GM18858 (cell line): Measurements from ENCODE around the gene MYO15B.
A peak's percentile ranks its signal among the peaks of the same experiment; 100 is the strongest.

Experiments
- ATAC-seq: cut with Tn5 transposase; IDR thresholded peaks from one replicate; pipeline ENCODE4 v1.9.1; 2021; ENCODE audit not compliant: unreplicated experiment

MYO15B gene

DNA sequence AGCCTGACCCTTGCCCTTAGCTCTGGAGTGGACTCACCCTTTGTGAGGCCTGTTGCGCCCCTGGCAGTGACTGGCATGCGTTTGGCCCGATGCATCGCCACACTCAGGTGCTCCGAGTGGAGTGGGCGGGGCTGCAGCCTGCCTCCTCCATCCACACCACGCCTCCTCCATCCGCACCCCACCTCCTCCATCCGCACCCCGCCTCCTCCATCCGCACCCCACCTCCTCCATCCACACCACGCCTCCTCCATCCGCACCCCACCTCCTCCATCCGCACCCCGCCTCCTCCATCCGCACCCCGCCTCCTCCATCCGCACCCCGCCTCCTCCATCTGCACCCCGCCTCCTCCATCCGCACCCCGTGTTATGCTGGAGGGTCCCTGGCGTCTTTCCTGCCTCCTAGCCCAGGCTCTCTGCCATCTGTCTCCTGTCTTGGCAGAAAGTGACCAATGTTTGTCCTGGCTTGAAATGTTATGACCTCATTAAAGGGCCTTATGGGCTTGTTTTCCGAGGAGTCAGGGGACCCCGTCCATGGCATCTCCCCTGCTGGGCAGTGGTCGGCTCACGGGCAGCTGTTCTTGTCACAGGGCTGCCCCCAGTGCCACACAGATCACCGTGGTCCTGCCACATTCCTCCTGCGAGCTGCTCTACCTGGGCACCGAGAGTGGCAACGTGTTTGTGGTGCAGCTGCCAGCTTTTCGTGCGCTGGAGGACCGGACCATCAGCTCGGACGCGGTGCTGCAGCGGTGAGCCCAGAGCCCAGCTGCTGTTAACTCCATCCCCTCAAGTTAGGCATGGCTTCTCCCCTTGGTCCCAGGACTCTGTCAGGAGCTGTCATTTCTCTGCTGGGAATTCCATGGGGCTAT is 28.7 kb upstream of the MYO15B start:
- ATAC-seq: no peak

DNA sequence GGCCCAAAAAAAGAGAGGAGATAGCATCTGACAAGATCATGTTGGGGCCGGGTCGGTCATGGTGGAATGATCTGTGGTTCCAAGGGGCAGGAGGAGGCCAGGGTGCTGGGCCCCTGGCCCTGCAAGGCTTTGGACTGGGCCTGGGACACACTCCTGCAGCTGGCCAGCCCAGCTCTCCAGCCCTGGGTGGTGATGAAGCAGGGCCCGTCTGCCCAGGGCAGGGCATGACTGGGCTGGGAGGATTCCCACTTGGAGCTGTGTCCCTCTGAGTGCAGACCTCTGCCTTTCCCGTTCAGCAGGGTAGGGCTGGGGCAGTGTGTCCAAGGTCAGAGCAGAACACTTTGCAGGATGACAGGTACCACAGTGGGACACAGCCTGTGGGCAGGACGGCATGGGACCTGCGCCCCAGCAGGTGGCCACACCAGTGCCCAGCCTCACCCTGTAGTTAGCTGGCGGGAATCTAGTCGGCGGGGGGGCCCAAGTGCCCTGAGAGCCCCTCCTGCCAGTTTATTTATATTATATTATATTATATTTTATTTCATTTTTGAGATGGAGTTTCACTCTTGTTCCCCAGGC is 27.6 kb upstream of the MYO15B start:
- no peak for ATAC-seq

DNA sequence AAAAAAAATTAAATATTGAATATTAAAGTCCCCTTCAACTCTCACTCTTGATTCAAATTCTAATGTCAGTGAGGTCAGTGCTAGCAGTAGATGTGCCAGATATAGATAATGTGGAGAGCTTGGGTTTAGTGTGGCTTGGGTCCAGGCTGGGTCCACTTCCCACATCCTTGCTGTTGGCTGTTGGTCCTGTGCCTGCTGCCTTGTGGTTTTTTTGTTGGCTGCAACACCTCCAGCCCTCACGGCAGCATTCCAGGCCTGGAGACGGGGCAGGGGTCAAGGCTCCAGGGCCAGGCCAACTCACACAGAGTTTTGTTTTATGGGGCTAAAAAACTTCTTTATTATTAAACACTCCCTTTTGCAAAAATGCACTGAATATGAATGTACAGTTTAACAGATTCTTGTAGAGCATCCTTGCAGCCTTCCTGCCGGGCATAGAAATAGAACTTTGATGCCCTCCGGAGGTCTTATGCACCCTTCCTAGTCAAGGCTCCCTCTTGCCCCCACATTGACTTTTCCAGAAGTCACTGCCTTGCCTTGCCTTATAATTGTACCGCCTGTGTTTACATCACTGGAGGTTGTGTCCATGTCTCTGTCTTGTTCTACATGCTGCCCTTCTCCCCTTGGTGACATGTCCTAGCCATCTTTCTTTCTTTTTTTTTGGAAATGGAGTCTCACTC is 25.5 kb upstream of the MYO15B start:
- ATAC-seq: no peak

DNA sequence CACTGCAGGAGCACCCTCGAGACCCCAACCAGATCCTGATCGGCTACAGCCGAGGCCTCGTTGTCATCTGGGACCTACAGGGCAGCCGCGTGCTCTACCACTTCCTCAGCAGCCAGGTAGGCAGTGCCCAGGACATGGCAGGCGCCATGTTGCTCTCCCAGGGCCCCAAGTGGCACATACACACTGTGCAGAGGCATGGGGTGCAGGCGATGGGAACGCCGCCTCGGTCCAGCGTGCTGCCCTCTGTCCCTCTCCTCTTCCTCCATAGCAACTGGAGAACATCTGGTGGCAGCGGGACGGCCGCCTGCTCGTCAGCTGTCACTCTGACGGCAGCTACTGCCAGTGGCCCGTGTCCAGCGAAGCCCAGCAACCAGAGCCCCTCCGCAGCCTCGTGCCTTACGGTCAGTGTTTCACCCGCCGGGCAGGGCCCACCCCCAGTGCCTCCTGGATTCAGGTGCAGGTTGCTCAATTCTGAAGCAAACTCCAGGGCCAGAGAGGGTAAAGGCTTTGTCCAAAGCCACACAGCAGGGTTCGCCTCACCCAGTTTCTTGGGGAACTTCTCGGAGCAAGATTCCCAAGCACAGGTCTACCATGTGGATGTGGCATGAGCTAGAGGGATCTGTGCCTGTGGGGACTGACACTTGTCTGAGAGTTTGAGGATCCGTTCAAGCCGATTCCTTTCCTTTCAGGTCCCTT is 24.4 kb upstream of the MYO15B start:
- no peak for ATAC-seq

DNA sequence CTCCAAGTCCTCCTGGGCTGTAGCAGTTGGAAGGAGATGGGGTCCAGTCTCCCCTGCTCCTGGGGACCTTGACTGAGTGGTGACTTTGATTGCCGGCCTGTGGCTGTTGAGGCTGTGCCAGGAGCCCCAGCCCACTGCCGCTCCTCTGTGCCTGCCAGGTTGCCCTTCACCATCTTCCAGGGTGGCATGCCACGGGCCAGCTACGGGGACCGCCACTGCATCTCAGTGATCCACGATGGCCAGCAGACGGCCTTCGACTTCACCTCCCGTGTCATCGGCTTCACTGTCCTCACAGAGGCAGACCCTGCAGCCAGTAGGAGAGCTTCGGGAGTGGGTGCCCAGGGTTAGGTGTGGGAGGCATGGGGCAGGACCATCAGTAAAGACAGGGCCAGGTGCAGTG is 23.4 kb upstream of the MYO15B start:
- ATAC-seq: no peak

DNA sequence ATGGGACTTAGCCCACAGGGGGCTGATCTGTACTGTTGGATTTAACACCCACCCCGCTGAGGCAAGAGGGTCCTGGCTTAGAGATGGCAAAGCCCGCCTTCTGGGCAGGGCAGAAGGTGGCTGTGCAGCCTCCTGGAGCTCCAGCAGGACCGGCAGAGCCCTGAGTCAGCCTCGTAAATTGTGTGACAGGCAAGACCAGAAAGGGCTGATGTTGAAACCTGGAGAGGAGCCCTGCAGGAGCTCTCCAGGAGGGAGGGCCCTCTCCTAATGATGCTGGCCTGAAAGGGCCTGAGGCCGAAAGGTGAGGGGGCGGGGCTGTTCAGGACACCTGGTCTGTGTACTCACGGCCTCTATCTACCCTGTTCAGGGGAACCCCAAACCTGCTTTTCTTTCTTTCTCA is 22.5 kb upstream of the MYO15B start:
- no peak for ATAC-seq

DNA sequence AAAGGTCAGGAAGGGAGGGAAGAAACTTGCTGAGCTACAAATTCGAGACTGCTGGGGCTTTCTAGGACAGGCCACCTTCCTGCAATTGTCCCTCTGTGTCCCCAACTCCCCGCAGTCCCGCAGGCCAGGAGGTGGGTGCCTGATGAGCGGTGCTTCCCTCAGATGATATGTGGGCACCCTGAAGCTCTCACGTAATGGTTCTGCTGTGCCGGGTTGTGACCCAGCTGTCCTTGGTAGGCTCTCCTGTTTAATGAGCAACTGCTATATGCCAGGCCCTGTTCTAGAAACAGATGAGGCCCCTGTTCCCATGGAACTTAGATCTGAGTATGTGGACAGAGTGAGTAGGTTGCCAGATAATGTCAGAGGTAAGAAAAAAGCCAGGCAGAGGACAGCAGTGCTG is 22.0 kb upstream of the MYO15B start:
- ATAC-seq: no peak

DNA sequence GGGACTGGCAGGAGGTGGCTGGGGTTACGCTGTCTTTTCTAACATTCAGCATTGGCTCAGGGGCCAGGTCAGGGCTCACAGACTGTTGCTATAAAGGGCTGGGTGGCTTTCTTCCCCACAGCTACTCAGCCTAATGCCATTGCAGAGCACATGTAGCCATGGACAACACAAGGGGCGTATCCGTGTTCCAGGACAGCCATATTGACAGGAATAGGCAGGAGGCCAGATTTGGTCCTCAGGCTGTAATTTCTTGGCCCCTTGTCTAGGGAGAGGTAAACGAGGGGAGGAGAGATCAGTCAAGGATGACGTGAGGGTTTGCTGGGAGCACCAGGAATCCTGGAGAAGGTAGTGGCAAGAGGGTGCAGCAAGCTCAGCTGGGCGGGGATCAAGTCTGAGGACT is 21.2 kb upstream of the MYO15B start:
- no peak for ATAC-seq

DNA sequence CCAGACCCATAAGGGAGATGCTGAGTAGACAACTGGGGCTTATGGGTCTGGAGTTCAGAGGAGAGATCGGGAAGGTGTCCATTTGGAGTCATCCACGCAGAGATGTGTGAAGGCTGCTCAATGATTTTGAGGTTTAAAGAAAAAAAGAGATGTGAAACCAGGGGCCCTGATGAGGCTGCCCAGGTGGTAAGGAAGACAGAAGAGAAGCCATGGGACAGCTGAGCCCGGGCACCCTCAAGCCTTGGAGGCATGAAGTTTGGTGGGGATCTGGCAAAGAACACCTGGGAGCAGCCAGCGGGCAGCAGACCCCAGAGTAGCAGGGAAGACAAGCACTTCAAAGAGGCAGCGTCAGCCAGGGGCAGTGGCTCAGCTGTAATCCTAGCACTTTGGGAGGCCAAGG is 20.8 kb upstream of the MYO15B start:
- ATAC-seq: no peak

DNA sequence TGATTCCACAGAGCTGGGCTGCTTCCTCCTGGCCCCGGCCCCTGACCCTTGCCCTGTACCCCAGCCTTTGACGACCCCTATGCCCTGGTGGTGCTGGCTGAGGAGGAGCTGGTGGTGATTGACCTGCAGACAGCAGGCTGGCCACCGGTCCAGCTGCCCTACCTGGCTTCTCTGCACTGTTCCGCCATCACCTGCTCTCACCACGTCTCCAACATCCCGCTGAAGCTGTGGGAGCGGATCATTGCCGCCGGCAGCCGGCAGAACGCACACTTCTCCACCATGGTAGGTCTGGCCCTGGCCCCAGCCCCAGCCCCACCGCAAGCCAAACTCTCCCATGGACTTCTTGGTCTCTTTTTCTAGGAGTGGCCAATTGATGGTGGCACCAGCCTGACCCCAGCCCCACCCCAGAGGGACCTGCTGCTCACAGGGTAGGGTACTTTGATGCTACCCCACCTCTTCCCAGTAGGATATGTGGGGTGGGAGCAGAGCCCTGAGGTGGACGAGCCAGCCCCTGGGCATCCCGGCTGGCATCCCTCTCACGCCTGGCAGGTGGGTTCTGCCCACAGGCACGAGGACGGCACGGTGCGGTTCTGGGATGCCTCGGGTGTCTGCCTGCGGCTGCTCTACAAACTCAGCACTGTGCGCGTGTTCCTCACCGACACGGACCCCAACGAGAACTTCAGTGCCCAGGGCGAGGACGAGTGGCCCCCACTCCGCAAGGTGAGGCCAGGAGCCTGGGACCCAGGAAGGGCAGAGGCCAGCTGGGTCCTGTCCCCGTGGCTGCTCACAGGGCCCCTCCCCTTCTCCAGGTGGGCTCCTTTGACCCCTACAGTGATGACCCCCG is 19.0 kb upstream of the MYO15B start:
- ATAC-seq: no peak

DNA sequence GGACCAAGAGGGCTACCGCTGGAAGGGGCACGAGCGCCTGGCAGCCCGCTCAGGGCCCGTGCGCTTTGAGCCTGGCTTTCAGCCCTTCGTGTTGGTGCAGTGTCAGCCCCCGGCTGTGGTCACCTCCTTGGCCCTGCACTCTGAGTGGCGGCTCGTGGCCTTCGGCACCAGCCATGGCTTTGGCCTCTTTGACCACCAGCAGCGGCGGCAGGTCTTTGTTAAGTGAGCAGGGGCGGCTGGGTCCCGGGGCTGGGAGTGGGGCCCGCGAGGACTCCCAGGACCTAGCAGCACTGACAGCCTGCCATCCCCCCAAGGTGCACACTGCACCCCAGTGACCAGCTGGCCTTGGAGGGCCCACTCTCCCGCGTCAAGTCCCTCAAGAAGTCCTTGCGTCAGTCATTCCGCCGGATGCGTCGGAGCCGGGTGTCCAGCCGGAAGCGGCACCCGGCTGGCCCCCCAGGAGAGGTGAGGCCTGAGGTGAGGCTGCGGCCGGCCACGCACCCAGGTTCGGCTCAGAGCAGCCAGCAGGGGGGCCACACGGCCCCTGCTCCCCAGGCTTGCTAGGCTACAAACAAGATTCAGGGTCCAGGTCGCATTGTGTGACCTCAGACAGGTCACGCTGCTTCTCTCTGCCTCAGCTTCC is 17.4 kb upstream of the MYO15B start:
- ATAC-seq: no peak

DNA sequence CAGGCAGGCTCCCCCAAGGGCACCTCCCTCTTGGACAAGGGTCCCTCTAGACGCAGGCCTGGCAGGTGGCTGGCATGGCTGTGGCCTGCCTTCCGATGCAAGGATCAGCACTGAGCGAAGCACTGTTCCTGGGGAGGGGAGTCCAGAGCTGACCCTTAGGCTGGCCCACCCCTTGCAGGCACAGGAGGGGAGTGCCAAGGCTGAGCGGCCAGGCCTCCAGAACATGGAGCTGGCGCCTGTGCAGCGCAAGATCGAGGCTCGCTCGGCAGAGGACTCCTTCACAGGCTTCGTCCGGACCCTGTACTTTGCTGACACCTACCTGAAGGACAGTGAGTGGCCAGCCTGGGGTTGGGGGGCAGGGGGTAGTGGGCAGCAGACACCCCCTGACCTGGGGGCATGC is 16.8 kb upstream of the MYO15B start:
- no peak for ATAC-seq

DNA sequence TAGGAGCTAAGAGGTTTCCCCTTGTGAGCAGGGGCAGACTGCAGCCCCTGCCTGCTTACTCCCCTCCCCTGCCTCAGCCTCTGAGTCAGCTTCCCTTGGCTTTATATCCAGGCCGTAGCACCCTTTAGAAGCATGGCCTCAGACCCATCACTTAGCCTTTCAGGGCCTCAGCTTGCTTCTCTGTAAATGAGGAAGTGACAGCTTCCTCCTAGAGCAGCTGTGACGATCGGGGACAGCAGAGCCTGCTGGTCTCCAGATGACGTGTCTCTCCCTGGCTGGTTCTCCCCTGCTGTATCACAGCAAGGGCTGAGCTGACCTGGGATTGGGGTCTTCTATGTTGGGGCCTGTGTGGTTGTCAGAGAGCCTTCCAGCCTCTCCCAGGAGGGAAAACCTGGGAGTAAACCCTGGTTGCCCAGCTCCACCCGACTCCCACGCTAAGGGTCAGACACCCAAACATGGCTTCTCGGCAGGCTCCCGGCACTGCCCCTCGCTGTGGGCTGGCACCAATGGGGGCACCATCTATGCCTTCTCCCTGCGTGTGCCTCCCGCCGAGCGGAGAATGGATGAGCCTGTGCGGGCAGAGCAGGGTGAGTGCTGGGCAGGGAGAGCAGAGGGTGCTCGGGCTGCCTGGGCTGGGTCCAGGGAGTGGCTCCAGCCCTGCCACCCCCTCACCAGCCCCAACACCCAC is 16.3 kb upstream of the MYO15B start:
- ATAC-seq: peak; percentile 65

DNA sequence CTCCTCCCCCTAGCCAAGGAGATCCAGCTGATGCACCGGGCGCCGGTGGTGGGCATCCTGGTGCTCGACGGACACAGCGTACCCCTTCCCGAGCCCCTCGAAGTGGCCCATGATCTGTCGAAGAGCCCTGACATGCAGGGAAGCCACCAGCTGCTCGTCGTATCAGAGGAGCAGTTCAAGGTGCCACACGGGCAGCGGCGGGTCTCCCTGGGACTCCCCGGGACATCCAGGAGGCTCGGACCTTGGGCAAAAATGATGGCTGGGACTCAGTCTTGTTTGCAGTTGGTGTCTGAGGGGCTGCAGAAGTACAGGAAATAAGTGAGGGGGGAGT is 15.8 kb upstream of the MYO15B start:
- no peak for ATAC-seq

DNA sequence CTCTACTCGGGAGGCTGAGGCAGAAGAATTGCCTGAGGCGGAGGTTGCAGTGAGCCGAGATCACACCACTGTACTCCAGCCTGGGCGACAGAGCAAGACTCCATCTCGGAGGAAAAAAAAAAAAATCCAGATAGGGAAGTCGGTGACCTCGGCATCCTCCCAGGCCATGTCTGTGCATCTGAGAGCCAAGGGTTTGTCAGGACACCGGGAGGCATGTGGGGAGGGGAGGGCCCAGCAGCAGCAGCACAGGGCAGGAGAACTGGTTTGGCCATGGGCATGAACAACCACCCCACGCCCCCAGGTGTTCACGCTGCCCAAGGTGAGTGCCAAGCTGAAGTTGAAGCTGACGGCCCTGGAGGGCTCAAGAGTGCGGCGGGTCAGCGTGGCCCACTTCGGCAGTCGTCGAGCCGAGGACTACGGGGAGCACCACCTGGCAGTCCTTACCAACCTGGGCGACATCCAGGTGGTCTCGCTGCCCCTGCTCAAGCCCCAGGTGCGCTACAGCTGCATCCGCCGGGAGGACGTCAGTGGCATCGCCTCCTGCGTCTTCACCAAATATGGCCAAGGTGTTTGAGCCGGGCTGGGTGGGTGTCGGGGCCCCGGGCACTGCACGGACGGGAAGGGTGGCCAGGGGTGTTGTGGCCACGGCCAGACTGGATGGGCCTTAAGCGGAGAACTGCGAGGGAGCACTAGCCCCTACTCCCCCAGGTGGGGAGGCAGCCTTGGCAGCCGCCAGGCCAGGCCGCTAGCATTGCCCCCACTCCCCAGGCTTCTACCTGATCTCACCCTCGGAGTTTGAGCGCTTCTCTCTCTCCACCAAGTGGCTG is 14.7 kb upstream of the MYO15B start:
- ATAC-seq: no peak

DNA sequence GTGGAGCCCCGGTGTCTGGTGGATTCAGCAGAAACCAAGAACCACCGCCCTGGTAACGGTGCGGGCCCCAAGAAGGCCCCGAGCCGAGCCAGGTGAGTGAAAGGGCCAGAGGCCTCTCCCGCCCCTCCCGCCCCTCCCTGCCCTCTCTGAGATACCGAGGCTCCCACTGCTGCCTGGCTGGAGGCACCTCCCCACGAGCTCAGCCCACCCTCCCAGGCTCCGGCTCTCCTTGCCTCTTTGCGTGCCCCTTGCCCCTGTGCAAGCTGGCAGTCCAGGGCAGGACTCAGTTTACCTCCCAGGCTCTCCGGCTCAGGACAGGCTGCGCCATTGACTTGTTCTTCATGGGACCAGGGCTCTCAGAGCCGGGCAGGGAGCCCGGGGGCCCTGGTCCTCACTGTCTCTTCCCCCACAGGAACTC is 14.1 kb upstream of the MYO15B start:
- no peak for ATAC-seq

DNA sequence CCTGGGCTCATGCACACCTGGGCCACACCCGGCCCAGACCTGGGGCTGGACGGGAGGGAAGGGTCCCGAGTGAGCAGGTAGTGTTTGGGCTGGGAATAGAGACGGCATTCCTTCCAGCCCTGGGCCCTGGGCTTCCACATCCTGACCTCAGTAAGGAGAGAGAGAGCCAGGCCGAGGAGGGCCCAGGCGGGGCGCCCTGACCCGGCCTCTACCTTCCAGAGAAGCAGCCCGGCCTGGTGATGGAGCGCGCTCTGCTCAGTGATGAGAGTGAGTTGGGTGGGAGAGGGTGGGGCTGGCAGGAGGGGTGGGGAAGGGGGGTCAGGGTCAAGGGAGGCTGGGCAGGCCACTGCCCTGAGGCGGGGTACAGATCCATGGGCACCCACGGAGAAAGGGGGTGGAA is 13.6 kb upstream of the MYO15B start:
- no peak for ATAC-seq

DNA sequence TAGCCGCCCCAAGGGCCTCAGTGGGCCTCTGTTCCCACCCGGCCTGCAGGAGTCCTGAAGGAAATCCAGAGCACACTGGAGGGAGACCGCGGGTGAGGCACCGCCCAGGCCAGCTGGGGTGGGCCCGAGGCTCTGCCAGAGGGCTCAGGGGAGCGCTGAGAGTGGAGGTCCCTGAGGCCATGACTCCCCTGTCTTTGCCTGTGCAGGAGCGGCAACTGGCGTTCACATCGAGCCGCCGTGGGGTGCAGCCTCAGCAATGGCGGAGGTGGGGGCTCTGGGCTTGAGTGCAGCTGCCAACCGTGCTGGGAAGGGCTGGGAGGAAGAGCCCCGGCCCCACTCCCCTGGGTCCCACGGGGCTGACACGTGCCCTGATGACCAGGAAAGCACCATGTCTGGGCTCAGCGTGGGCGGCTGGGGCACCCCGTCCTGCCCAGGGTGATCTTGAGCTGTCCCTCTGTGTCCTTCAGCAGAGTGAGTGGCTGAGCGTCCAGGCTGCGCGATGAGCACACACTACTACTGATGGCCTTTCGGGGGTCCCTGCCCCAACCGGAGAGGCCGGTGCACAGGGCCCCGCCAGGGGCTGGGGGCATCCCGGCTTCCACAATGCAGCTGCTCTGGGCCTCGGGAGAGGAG is 13.1 kb upstream of the MYO15B start:
- ATAC-seq: no peak
